GM18502 (cell line): ENCODE measurements around the gene TRIM63.

Experiments used
- ATAC-seq: cut with Tn5 transposase; IDR thresholded peaks from one replicate; pipeline ENCODE4 v1.9.1; 2021; ENCODE audit warnings: mild to moderate bottlenecking; ENCODE audit not compliant: unreplicated experiment, poor library complexity

Gene TRIM63

GRCh38 chr1:26089125-26089524, 21.7 kb upstream of the TRIM63 start:
- ATAC-seq = no peak

GRCh38 chr1:26084844-26085243, 17.4 kb upstream of the TRIM63 start:
- no peak for ATAC-seq

- no peak for ATAC-seq
Observed at GRCh38 chr1:26084091-26084561, 16.7 kb upstream of the TRIM63 start.

- no peak for ATAC-seq
Observed at GRCh38 chr1:26083208-26083607, 15.8 kb upstream of the TRIM63 start.

- no peak for ATAC-seq
Observed at GRCh38 chr1:26082020-26082350, 14.6 kb upstream of the TRIM63 start.

GRCh38 chr1:26081267-26082019, 14.0 kb upstream of the TRIM63 start:
- ATAC-seq = no peak

GRCh38 chr1:26079960-26080814, 12.8 kb upstream of the TRIM63 start:
- no peak for ATAC-seq

GRCh38 chr1:26079178-26079563, 11.7 kb upstream of the TRIM63 start:
- ATAC-seq = no peak

GRCh38 chr1:26078286-26079177, 11.1 kb upstream of the TRIM63 start:
- no peak for ATAC-seq

GRCh38 chr1:26077524-26077923, 10.1 kb upstream of the TRIM63 start:
- ATAC-seq = no peak

GRCh38 chr1:26075421-26076144, 8.2 kb upstream of the TRIM63 start:
- ATAC-seq = no peak

- ATAC-seq = no peak
Observed at GRCh38 chr1:26072305-26072704, 4.9 kb upstream of the TRIM63 start.

GRCh38 chr1:26070963-26071342, 3.5 kb upstream of the TRIM63 start:
- no peak for ATAC-seq

- ATAC-seq = no peak
Observed at GRCh38 chr1:26070296-26070962, 3.0 kb upstream of the TRIM63 start.

- no peak for ATAC-seq
Observed at GRCh38 chr1:26069941-26070295, 2.5 kb upstream of the TRIM63 start.

GRCh38 chr1:26066857-26067256, 573 bp downstream of the TRIM63 start:
- no peak for ATAC-seq

- no peak for ATAC-seq
Observed at GRCh38 chr1:26066160-26066559, 1.3 kb downstream of the TRIM63 start.

- ATAC-seq = no peak
Observed at GRCh38 chr1:26064553-26064952, 2.9 kb downstream of the TRIM63 start.

- no peak for ATAC-seq
Observed at GRCh38 chr1:26060832-26061574, 6.4 kb downstream of the TRIM63 start.
